BE2C (cell line): Measurements from ENCODE around the gene FAM120A.

Experiments
- DNase-seq: peaks from one replicate; pipeline ENCODE4 v3.0.0-alpha.2; 2020
- H3K27me3 ChIP-seq: fragments of 250-450 bp; sonication (Bioruptor Pico); 2 replicates; pipeline ENCODE4 v1.5.1; 2020; ENCODE audit warnings: mild to moderate bottlenecking
- H3K36me3 ChIP-seq: fragments of 250-450 bp; sonication (Bioruptor Pico); 2 replicates; pipeline ENCODE4 v1.5.1; 2020; ENCODE audit warnings: mild to moderate bottlenecking
- H3K4me1 ChIP-seq: fragments of 250-450 bp; sonication (Bioruptor Pico); 2 replicates; pipeline ENCODE4 v1.5.1; 2020
- H3K4me3 ChIP-seq: 2 replicates; pipeline ENCODE4 v1.5.1; 2011; ENCODE audit warnings: low read depth, low read length
- H3K9me3 ChIP-seq: fragments of 250-450 bp; sonication (Bioruptor Pico); 2 replicates; pipeline ENCODE4 v1.5.1; 2020
- CTCF ChIP-seq: IDR thresholded peaks from 2 replicates; pipeline ENCODE4 v1.5.1; 2012; ENCODE audit warnings: mild to moderate bottlenecking, low read depth, low read length

Gene FAM120A

DNA sequence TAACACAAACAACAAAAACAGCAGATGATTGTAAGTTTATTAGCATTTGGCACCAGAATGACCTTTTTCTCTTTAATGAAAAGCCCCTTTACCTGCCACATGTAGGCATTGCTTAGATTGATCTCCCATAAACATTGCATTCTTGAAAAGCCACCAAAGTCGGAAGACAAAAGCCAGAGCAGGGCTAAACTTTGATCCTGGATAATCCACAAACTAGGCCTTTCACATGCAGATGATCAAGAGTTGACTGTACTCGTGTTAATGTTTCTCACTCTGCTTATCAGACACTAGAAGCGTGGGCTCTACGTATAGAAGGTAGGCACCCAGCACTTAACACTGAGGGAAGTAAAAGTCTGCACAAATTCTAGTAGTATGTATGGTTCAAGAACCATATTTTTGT, 103.9 kb downstream of the FAM120A start:
- no peak for DNase-seq
- H3K4me1 ChIP-seq = no peaks in the 10 kb centered on the region
- H3K9me3 ChIP-seq = no peaks in the 10 kb centered on the region
- TF ChIP-seq CTCF = no peak
- no peaks in the 10 kb centered on the region for H3K27me3 ChIP-seq
- peaks cover 84% of the 10 kb centered on the region for H3K36me3 ChIP-seq
- H3K4me3 ChIP-seq = no peak overlapping the region

DNA sequence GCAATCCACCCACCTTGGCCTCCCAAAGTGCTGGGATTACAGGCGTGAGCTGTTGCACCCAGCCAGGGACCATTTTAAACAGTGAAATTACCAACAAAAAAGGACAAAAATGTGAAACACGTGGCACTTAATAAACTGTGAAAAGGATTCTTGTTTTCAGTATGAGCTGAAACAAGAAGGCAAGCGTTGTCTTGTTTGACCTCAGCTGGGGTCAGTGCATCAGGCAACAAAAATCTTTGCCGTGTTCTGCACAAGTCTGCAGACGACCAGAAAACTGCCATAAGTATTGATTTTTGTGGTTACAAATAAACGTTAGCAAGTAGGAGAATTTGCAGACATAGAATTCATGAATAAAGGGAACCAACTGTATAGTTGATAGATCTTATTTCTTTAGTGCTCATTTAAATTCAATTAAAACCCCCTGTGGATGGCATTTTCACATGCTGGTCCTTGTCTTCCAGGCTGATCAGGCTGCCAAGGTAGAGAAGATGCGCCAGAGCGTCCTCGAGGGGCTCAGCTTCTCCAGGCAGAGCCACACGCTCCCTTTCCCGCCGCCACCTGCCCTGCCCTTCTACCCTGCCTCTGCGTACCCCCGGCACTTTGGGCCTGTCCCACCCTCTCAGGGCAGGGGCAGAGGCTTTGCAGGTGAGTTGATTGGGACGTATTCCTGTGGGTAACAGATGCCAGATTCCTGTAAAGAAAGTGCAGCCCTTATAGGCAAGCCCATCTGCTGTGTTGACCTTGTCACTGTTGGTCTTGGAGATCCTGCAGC, 106.1 kb downstream of the FAM120A start:
- H3K27me3 ChIP-seq = no peaks in the 10 kb centered on the region
- H3K36me3 ChIP-seq = peaks cover 81% of the 10 kb centered on the region
- no peak overlapping the region for H3K4me3 ChIP-seq
- no peaks in the 10 kb centered on the region for H3K4me1 ChIP-seq
- DNase-seq = no peak
- no peaks in the 10 kb centered on the region for H3K9me3 ChIP-seq
- TF ChIP-seq CTCF = no peak

DNA sequence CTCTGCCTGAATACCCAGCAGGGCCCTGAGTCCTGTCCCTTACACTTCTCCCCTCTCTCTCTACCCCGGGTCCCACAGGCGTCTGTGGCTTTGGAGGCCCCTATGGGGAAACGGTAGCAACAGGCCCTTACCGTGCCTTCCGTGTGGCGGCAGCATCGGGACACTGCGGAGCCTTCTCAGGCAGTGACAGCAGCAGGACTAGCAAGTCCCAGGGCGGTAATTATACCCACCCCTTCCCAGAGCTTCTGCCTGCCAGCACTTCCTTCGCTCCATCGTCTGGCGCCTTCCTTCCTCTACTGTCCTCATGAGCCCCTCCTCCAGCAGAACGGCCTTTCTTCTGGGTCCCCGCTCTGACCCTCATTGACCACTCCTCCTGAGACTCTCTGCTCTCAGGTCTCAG, 107.0 kb downstream of the FAM120A start:
- no peaks in the 10 kb centered on the region for H3K27me3 ChIP-seq
- no peak overlapping the region for H3K4me3 ChIP-seq
- H3K9me3 ChIP-seq = no peaks in the 10 kb centered on the region
- no peaks in the 10 kb centered on the region for H3K4me1 ChIP-seq
- TF ChIP-seq CTCF = no peak
- DNase-seq = no peak
- peaks cover 80% of the 10 kb centered on the region for H3K36me3 ChIP-seq

DNA sequence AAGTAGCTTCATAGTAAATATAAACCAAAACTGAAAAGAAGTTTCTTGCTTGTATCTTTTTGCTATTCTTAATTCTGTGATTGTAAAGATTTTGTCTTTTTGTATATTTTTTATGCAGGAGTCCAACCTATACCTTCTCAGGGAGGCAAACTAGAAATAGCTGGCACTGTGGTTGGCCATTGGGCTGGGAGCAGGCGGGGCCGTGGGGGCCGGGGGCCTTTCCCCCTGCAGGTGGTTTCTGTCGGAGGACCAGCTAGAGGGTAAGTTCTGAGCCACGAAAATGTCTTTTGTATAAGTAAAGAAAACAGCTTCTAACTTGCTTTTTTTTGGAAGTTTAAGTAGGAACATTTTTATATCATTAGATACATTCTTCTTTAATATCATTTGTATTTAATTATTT, 109.5 kb downstream of the FAM120A start:
- Histone ChIP-seq H3K4me3 (no peak overlapping the region), H3K4me1 (no peaks in the 10 kb centered on the region; the same call in 1 of the 2 replicates), H3K9me3 (no peaks in the 10 kb centered on the region), H3K36me3 (peaks cover 73% of the 10 kb centered on the region), H3K27me3 (no peaks in the 10 kb centered on the region)
- DNase-seq = no peak
- no peak for TF ChIP-seq CTCF

DNA sequence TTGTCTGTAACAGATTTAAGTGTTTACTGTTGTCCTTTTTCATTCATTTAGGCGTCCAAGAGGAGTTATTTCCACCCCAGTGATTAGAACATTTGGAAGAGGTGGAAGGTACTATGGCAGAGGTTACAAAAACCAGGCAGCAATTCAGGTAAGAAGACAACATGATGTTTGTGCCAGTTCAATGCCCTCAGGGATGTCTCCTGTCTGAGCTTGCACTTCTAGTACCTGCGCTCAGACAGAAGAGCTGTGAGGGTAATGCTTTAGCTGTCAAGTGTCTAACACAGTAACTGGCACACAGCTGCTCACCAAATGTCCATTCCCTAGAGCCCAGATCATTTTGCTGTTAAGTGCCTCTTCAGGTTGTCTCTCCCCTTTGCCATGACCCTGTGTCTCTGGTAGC, 110.7 kb downstream of the FAM120A start:
- H3K27me3 ChIP-seq = no peaks in the 10 kb centered on the region
- H3K4me1 ChIP-seq = no peaks in the 10 kb centered on the region; the same call in 1 of the 2 replicates
- no peaks in the 10 kb centered on the region for H3K9me3 ChIP-seq
- no peak for DNase-seq
- H3K36me3 ChIP-seq = peaks cover 64% of the 10 kb centered on the region
- H3K4me3 ChIP-seq = no peak overlapping the region
- no peak for TF ChIP-seq CTCF

GRCh38 chr9:93565089-93565488, 113.6 kb downstream of the FAM120A start:
- DNase-seq = no peak
- H3K36me3 ChIP-seq = peaks cover 36% of the 10 kb centered on the region
- H3K9me3 ChIP-seq = no peaks in the 10 kb centered on the region
- H3K4me3 ChIP-seq = no peak overlapping the region
- no peaks in the 10 kb centered on the region for H3K27me3 ChIP-seq
- no peak for TF ChIP-seq CTCF
- H3K4me1 ChIP-seq = no peaks in the 10 kb centered on the region; the same call in 1 of the 2 replicates
